ENCODE data around the gene SELENBP1. TPM values are rescaled to one million over a fixed set of nuclear protein-coding genes. Genes with fewer than 3 reads are reported as not detected.

The SELENBP1 gene
- polyA plus RNA-seq (not detected in 2 replicates), polyA minus RNA-seq (not detected in 2 replicates)

GRCh38 chr1:151372058-151372934 is at the start of gene SELENBP1:
Gene SELENBP1, minus strand, starts transcription at chr1:151372705. Its CDS starts 64 bp downstream, at chr1:151372641.
- no peaks in the 10 kb centered on the region for H3F3A ChIP-seq (ENCODE audit: insufficient read depth, low read length, poor library complexity, severe bottlenecking)
- H3K9me3 ChIP-seq (ENCODE audit: low read length): no peaks in the 10 kb centered on the region
- no peak within 1 kb of the TSS for H3K9ac ChIP-seq (ENCODE audit: low read length)
- no peaks in the 10 kb centered on the region for H3K9me2 ChIP-seq (ENCODE audit: insufficient read depth, low read length)
- H3K27ac ChIP-seq (ENCODE audit: low read length): no peak within 1 kb of the TSS
- no peak within 1 kb of the TSS for H3K4me3 ChIP-seq (ENCODE audit: low read length)
- TF ChIP-seq EP300 (conservative IDR thresholded peaks at IDR 0.05; ENCODE audit: poor library complexity, severe bottlenecking): no peak
- no peak for TF ChIP-seq POLR2AphosphoS5 (IDR thresholded peaks at IDR 0.05)
- TF ChIP-seq SMC3 (conservative IDR thresholded peaks at IDR 0.05; ENCODE audit: poor library complexity): no peak
- TF ChIP-seq CTCF (IDR thresholded peaks at IDR 0.05; ENCODE audit: poor library complexity, severe bottlenecking): no peak
- no peak for TF ChIP-seq REST (IDR thresholded peaks at IDR 0.05; ENCODE audit: borderline replicate concordance)
- no peak for TF ChIP-seq EZH2 (IDR thresholded peaks at IDR 0.05; ENCODE audit: borderline replicate concordance, insufficient read depth, low read length, poor library complexity, severe bottlenecking)
- TF ChIP-seq TAF1 (IDR thresholded peaks at IDR 0.05; ENCODE audit: low read depth): no peak
- TF ChIP-seq RAD21 (conservative IDR thresholded peaks at IDR 0.05): no peak
- TF ChIP-seq MXI1 (conservative IDR thresholded peaks at IDR 0.05; ENCODE audit: poor library complexity, severe bottlenecking): no peak
- H4K20me1 ChIP-seq (ENCODE audit: insufficient read depth): no peaks in the 10 kb centered on the region
- no peaks in the 10 kb centered on the region for H3K36me3 ChIP-seq (ENCODE audit: insufficient read depth, low read length)
- H3K4me2 ChIP-seq (ENCODE audit: low read length): no peak within 1 kb of the TSS
- H3K79me2 ChIP-seq (replicated peaks; ENCODE audit: insufficient read depth, low read length): no peaks in the 10 kb centered on the region
- H2AFZ ChIP-seq (ENCODE audit: low read depth, low read length): no peak within 1 kb of the TSS
- H3K27me3 ChIP-seq (ENCODE audit: insufficient read depth, low read depth, low read length): no peaks in the 10 kb centered on the region

GRCh38 chr1:151419819-151420218 is 47.3 kb upstream of the SELENBP1 start:
- Histone ChIP-seq H3K4me2 (ENCODE audit: low read length) (no peak overlapping the region), H3K9me2 (ENCODE audit: insufficient read depth, low read length) (no peaks in the 10 kb centered on the region), H3K9me3 (ENCODE audit: low read length) (no peaks in the 10 kb centered on the region), H3K79me2 (replicated peaks; ENCODE audit: insufficient read depth, low read length) (peaks cover 4% of the 10 kb centered on the region), H3K9ac (ENCODE audit: low read length) (no peak overlapping the region), H3K27me3 (ENCODE audit: insufficient read depth, low read depth, low read length) (no peaks in the 10 kb centered on the region), H3K4me3 (ENCODE audit: low read length) (no peak overlapping the region), H2AFZ (ENCODE audit: low read depth, low read length) (no peak overlapping the region), H3K36me3 (ENCODE audit: insufficient read depth, low read length) (peaks cover 11% of the 10 kb centered on the region), H3F3A (ENCODE audit: insufficient read depth, low read length, poor library complexity, severe bottlenecking) (no peaks in the 10 kb centered on the region), H4K20me1 (ENCODE audit: insufficient read depth) (no peaks in the 10 kb centered on the region), H3K27ac (ENCODE audit: low read length) (no peak overlapping the region)
- TF ChIP-seq TAF1 (IDR thresholded peaks at IDR 0.05; ENCODE audit: low read depth): no peak
